ENCODE results near the gene SEC31A. TPM values are rescaled to one million over a fixed set of nuclear protein-coding genes. Genes with fewer than 3 reads are reported as not detected.

The SEC31A gene, protein sequence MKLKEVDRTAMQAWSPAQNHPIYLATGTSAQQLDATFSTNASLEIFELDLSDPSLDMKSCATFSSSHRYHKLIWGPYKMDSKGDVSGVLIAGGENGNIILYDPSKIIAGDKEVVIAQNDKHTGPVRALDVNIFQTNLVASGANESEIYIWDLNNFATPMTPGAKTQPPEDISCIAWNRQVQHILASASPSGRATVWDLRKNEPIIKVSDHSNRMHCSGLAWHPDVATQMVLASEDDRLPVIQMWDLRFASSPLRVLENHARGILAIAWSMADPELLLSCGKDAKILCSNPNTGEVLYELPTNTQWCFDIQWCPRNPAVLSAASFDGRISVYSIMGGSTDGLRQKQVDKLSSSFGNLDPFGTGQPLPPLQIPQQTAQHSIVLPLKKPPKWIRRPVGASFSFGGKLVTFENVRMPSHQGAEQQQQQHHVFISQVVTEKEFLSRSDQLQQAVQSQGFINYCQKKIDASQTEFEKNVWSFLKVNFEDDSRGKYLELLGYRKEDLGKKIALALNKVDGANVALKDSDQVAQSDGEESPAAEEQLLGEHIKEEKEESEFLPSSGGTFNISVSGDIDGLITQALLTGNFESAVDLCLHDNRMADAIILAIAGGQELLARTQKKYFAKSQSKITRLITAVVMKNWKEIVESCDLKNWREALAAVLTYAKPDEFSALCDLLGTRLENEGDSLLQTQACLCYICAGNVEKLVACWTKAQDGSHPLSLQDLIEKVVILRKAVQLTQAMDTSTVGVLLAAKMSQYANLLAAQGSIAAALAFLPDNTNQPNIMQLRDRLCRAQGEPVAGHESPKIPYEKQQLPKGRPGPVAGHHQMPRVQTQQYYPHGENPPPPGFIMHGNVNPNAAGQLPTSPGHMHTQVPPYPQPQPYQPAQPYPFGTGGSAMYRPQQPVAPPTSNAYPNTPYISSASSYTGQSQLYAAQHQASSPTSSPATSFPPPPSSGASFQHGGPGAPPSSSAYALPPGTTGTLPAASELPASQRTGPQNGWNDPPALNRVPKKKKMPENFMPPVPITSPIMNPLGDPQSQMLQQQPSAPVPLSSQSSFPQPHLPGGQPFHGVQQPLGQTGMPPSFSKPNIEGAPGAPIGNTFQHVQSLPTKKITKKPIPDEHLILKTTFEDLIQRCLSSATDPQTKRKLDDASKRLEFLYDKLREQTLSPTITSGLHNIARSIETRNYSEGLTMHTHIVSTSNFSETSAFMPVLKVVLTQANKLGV
- 365 and 381 TPM in 2 replicates for total RNA-seq

DNA sequence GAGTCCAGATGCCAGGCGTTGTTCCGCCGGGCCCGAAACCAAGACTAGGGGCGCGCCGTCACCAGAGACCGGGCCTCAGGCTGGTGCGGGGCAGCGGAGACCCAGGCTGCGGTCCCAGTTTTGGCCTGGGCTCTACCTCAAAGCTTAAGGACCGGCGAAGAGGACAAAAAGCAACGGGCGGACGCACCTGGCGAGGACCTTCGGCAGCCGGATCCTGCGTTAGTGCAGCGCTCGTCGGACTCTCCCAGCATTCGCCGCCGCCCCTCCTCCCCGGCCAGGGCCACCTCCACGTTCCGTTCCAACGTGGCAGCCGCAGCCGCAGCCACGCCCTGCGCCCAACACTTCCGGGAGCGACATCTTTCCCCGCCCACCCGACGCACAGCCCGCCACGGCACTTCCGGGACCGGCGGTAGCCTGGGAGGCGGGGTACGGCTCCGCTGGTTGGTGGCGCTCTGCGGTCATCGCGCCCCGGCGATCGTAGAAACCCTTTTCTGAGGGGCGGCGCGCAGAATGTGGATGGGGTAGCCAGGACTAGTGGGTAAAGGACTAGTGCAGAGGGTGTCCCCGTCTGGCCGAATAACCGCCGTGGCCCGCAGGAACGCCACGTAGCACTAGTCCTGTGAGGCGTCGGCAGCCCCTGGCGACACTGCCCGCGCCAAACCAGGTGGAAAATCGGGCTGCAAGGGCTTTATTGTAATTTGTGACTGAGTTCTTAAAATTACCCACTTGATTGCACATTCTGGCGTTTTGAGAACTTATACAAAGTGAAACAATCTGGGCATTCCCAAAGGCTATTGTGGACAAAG, at the start of gene SEC31A:
Gene SEC31A (minus strand): TSS at position 253 of the 806 bp plus-strand sequence. CDS start 9,217 bp downstream, outside the sequence.

DNA sequence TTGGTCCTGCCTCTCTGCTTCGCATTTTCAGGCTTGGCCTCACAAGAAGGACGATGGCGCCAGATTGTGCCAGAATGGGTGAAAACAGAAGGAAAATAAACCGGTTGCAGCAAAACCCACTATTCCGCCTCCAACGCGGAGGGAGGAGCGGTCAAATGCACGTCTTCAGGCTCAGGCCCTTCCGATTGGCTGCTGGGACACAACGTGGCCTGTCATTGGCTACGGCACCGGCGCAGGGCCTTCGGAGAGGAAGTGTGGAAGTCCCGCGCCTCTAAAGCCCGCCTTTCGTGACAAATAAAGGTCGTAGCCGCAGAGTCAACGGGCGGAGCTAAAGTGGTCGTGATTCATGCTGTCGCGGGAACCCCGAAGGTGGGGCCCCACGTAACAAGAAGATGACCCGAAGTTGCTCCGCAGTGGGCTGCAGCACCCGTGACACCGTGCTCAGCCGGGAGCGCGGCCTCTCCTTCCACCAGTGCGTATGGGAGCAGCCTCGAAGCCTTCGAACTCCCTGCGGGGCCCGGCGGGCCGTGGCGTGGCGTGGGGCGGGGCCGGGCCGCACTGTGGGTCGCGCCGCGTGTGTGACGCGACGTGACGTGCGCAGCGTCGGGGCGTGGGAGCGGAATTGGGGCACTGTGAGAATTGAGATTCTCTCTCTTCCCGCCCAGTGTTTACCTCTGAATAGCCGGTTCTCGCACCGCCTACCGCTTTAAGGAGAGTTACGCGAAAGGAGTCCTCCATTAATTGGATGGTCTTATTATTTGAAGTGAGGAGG, 9.6 kb upstream of the SEC31A start, which contains the start of gene THAP9:
Gene THAP9 (plus strand): TSS at position 325 of the 772 bp plus-strand sequence. CDS start 68 bp downstream, at position 393.

GRCh38 chr4:82798168-82799005, 92.6 kb downstream of the SEC31A start, which contains the start of gene SCD5:
Gene SCD5 (minus strand): TSS chr4:82798796. CDS start chr4:82798537, 259 bp downstream.

Other genes starting within 250 kb of the SEC31A start
- gene SCD5, start 92.4 kb downstream of the SEC31A start, total RNA-seq, result 59.1 and 59.9 TPM in 2 replicates
- 3.4 and 4.9 TPM in 2 replicates for gene THAP9, start 9.6 kb upstream of the SEC31A start, total RNA-seq
- 11.1 and 19.6 TPM in 2 replicates for gene LIN54, start 119.7 kb upstream of the SEC31A start, total RNA-seq
- gene COPS4, start 144.0 kb upstream of the SEC31A start, total RNA-seq, result 69.9 and 105 TPM in 2 replicates
- 1.3 and 2.5 TPM in 2 replicates for gene PLAC8, start 223.6 kb upstream of the SEC31A start, total RNA-seq